ENCODE measurements around the gene ABCC11.

The ABCC11 gene

GRCh38 chr16:48118841-48119240, 128.5 kb downstream of the ABCC11 start:
- DNase-seq (ENCODE audit: low read depth, low spot score): no peak
- Histone ChIP-seq H3K4me1 (ENCODE audit: control insufficient read depth, insufficient read depth, low read length) (peaks cover 2% of the 10 kb centered on the region; the same call in 1 of the 2 replicates), H3K4me3 (ENCODE audit: low read length) (no peak overlapping the region), H3K9me3 (ENCODE audit: control insufficient read depth, insufficient read depth, low read length) (no peaks in the 10 kb centered on the region), H3K36me3 (ENCODE audit: control insufficient read depth, insufficient read depth, low read length) (no peaks in the 10 kb centered on the region), H3K27ac (ENCODE audit: low read length) (no peak overlapping the region), H3K27me3 (ENCODE audit: control insufficient read depth, insufficient read depth, low read length) (no peaks in the 10 kb centered on the region)
- no CpG with 5 or more reads among the region's 2 CpGs for WGBS (ENCODE audit: insufficient coverage, insufficient read length)

- H3K4me3 ChIP-seq (ENCODE audit: low read length): no peak overlapping the region
- H3K27me3 ChIP-seq (ENCODE audit: control insufficient read depth, insufficient read depth, low read length): no peaks in the 10 kb centered on the region
- DNase-seq (ENCODE audit: low read depth, low spot score): peak; percentile 82
- no CpG with 5 or more reads among the region's 22 CpGs for WGBS (ENCODE audit: insufficient coverage, insufficient read length)
- H3K4me1 ChIP-seq (ENCODE audit: control insufficient read depth, insufficient read depth, low read length): peaks cover 2% of the 10 kb centered on the region; the same call in 1 of the 2 replicates
- H3K27ac ChIP-seq (ENCODE audit: low read length): no peak overlapping the region
- H3K9me3 ChIP-seq (ENCODE audit: control insufficient read depth, insufficient read depth, low read length): no peaks in the 10 kb centered on the region
- H3K36me3 ChIP-seq (ENCODE audit: control insufficient read depth, insufficient read depth, low read length): no peaks in the 10 kb centered on the region
These were observed 129.9 kb downstream of the ABCC11 start for GRCh38 chr16:48117217-48118105.
